HepG2 (cell line): ENCODE results near the gene SNRNP48. TPM values are rescaled to one million over a fixed set of nuclear protein-coding genes. Genes with fewer than 3 reads are reported as not detected.

Source experiments
- DZIP1 ChIP-seq: sonication (generic); formaldehyde crosslinking; IDR thresholded peaks from 2 replicates; pipeline ENCODE4 v1.5.0; 2020; ENCODE audit warnings: mild to moderate bottlenecking, missing genetic modification reagents
- PREB ChIP-seq: sonication (generic); formaldehyde crosslinking; IDR thresholded peaks from 2 replicates; pipeline ENCODE4 v1.4.0; 2020; ENCODE audit warnings: missing genetic modification reagents
- RERE ChIP-seq: IDR thresholded peaks from 2 replicates; pipeline ENCODE4 v1.6.1; 2016; ENCODE audit warnings: low read depth, missing genetic modification reagents, missing compliant biosample characterization
- ZNF687 ChIP-seq: sonication (generic); formaldehyde crosslinking; IDR thresholded peaks from 2 replicates; pipeline ENCODE4 v1.5.1; 2020; ENCODE audit warnings: mild to moderate bottlenecking, missing genetic modification reagents, moderate library complexity
- polyA plus RNA-seq, 8 experiments: library from polyadenylated mRNA; depleted of rRNA in 3 of 8; stranded (reverse) in 7 of 8; unstranded in 1 of 8; fragments of >200 nt; fragmentation: Illumina TruSeq in 4 of 8; extraction: Trizol in 4 of 8; gene quantifications; 2 replicates each; pipeline versions ENCODE4 v1.2.1 to v1.2.3, GENCODE V29; 2011 to 2016; ENCODE audit warnings: low read depth in 4 of 8, missing spikeins in 1 of 8, mixed read lengths in 1 of 8; ENCODE audit not compliant: insufficient read depth in 1 of 8
- total RNA-seq, 5 experiments: library from RNA; depleted of rRNA; stranded (reverse); fragments of >200 nt; fragmentation: Illumina TruSeq; extraction: Trizol; gene quantifications; 2 replicates each; pipeline ENCODE4 v1.2.3, GENCODE V29; 2016; ENCODE audit warnings: low read depth in 1 of 5

Gene SNRNP48
- total and polyA plus RNA-seq, 2 of the 13 experiments (the other 11 are each of a cell fraction or from before 2014, with no cell fraction given), result 17.5 to 47.5 TPM

GRCh38 chr6:7589949-7590917 is at the start of gene SNRNP48 (continued):
- no peak for TF ChIP-seq RERE
- TF ChIP-seq DZIP1, result no peak
- no peak for TF ChIP-seq PREB (CRISPR knock-in tag)
- TF ChIP-seq ZNF687 (CRISPR knock-in tag), result peak; percentile 94
